ENCODE measurements around the gene RGS9. TPM values are rescaled to one million over a fixed set of nuclear protein-coding genes. Genes with fewer than 3 reads are reported as not detected.

The RGS9 gene
- total RNA-seq, 1 donor from 2014 or later: 7.9 TPM

DNA sequence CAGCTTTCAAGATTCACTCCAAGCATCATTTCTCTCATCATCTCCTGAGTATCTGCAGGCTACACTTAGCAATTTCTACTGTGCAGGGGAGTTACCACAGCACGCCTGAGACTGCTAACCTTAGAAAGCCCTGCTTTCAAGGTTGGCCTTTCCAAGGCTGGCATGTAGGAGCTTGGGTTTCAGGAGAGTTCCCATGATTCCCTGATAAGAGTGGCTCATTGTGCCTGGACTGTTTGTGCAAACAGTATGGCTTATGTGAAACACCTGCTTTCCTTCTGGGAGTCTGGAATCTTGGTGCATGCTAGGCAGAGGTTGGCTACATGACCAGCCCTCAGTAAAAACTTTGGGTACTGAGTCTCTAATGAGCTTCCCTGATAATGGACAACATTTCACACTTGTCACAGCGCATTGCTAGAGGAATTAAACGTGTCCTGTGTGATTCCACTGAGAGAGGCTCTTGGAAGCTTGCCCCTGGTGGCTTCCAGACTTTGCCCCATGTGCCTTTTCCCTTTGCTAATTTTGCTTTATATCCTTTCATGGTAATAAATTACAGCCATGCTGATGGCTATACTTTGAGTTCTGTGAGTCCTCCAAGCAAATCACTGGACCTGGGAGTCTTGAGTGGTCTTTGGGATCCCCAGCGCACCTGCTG lies 19.7 kb upstream of the RGS9 start:
- TF ChIP-seq, protein P1, sequence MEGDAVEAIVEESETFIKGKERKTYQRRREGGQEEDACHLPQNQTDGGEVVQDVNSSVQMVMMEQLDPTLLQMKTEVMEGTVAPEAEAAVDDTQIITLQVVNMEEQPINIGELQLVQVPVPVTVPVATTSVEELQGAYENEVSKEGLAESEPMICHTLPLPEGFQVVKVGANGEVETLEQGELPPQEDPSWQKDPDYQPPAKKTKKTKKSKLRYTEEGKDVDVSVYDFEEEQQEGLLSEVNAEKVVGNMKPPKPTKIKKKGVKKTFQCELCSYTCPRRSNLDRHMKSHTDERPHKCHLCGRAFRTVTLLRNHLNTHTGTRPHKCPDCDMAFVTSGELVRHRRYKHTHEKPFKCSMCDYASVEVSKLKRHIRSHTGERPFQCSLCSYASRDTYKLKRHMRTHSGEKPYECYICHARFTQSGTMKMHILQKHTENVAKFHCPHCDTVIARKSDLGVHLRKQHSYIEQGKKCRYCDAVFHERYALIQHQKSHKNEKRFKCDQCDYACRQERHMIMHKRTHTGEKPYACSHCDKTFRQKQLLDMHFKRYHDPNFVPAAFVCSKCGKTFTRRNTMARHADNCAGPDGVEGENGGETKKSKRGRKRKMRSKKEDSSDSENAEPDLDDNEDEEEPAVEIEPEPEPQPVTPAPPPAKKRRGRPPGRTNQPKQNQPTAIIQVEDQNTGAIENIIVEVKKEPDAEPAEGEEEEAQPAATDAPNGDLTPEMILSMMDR (IDR thresholded peaks at IDR 0.05): no peak
- intact Hi-C loops (cut with DNase I): no loop called here
- no peaks in the 10 kb centered on the region for H3K27me3 ChIP-seq (ENCODE audit: low read depth)
- DNase-seq (no peak), ATAC-seq (no peak)
- peaks cover 3% of the 10 kb centered on the region for H3K4me1 ChIP-seq
- H3K4me3 ChIP-seq: no peak overlapping the region
- H3K27ac ChIP-seq: no peak overlapping the region
- H3K36me3 ChIP-seq: no peaks in the 10 kb centered on the region
- H3K9me3 ChIP-seq: no peaks in the 10 kb centered on the region

DNA sequence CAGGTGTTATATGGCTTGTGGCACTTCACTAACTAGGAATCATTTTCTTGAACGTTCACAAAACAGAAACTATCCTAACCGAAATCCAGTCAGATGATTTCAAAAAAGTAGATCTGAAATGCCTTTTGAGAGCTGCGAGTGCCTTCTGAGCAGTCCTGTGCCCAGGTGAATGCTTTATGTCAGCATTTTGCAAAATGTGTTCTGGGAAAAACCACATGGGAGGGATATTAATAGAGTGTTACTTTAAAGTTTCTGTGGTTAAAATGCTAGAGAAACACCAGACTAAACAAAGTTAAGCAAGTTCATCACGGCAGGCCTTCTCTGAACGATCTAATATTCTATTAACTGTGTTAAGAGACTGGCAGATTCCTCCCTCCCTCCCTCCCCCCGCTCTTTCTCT lies 15.8 kb upstream of the RGS9 start:
- TF ChIP-seq, protein P1 (IDR thresholded peaks at IDR 0.05): no peak
- DNase-seq: no peak
- intact Hi-C loops (cut with DNase I): no loop called here
- no peaks in the 10 kb centered on the region for H3K27me3 ChIP-seq (ENCODE audit: low read depth)
- no peak for ATAC-seq
- no peak overlapping the region for H3K4me3 ChIP-seq
- no peaks in the 10 kb centered on the region for H3K9me3 ChIP-seq
- H3K27ac ChIP-seq: no peak overlapping the region
- H3K4me1 ChIP-seq: peaks cover 15% of the 10 kb centered on the region
- H3K36me3 ChIP-seq: no peaks in the 10 kb centered on the region

DNA sequence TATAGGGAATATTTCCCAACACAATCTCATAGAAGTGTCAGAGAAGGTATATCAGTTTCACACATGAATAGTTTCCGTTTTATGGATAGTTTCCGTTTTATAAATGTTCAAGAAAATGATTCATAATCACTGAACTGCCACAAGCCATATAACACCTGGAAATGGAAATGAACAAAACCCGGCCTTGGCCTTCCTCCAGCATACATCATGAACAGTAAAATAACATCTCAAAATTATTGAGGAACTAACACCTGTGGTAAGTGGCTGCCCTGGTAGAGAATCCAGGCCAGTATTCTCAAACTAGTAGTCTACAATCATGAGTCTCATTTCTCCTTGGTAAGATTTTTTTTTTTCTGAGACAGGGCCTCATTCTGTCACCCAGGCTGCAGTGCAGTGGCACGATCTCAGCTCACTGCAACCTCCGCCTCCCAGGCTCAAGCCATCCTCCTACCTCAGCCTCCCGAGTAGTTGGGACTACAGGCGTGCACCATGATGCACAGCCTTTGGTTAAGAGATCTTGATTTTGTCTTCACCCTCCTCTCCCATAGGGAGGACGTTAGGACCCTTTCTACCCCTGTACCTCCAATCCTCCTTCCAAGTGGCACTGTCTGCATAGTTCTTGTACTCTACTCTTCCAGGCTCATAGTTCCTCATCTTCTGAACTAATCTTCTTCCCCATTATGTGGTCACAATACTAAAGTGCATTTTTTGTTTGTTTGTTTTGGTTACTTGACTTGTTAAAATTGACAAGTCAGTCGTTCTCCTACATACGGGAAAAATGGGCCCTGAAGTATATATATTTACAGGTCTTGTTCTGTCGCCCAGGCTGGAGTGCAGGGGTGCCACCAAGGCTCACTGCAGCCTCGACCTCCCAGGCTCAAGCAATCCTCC lies 15.0 kb upstream of the RGS9 start:
- no peak for ATAC-seq
- Histone ChIP-seq H3K27ac (peak overlapping the region; percentile 92), H3K36me3 (no peaks in the 10 kb centered on the region), H3K9me3 (no peaks in the 10 kb centered on the region), H3K27me3 (ENCODE audit: low read depth) (no peaks in the 10 kb centered on the region), H3K4me1 (peaks cover 15% of the 10 kb centered on the region), H3K4me3 (peak overlapping the region; percentile 67)
- no peak for DNase-seq
- TF ChIP-seq, protein P1 (IDR thresholded peaks at IDR 0.05): no peak
- intact Hi-C loops (cut with DNase I): no loop called here

DNA sequence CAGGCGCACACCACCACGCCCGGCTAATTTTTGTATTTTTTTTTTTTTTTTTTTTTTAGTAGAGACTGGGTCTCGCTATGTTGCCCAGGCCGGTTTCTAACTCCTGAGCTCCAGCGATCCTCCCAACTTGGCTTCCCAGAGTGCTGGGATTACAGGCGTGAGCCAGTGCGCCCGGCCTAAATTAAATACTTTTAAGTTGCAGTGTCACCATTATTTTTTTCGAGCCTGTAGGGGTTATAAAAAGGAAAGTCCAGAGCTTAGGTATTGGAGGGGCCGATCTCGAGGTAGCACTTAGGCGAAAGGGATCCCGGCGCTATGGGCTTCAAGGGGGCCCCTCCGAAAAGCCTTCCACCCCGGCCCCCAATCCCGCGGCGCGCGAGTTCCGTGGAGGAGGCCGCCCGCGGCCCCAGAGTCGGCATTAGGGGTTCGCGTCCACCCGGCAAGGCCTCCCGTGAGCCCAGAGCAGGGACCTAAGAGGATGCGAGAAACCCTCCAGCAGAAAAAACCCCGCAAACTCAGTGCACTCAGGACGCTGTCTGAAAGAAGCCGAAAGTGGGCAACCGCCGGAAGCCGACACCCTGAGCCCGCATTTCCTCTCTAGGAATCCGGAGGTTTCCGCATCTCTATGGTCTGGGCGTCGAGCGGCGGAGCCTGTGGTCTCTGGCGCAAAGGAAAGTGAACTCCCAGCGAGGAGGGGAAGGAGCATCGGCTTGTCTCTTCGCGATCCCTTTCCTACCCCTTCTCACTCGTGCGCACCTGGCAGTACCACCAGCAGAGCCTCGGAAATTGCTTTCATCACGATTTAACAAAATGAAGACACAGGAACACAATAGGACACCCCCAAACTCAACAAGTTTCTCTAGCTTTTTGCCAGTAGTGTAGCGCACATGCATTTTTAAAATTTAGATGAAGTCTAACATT lies 14.1 kb upstream of the RGS9 start:
- Histone ChIP-seq H3K4me3 (peak overlapping the region; percentile 67), H3K27ac (peak overlapping the region; percentile 92), H3K27me3 (ENCODE audit: low read depth) (no peaks in the 10 kb centered on the region), H3K9me3 (no peaks in the 10 kb centered on the region), H3K4me1 (peaks cover 15% of the 10 kb centered on the region), H3K36me3 (no peaks in the 10 kb centered on the region)
- TF ChIP-seq, protein P1 (IDR thresholded peaks at IDR 0.05): no peak
- ATAC-seq (peak; percentile 95 to 96), DNase-seq (peak; percentile 89)
- intact Hi-C loops (cut with DNase I): no loop called here

All from lower lobe of right lung (tissue), 2 donors.